ENCODE results near the gene ALDH16A1.

Gene ALDH16A1

DNA sequence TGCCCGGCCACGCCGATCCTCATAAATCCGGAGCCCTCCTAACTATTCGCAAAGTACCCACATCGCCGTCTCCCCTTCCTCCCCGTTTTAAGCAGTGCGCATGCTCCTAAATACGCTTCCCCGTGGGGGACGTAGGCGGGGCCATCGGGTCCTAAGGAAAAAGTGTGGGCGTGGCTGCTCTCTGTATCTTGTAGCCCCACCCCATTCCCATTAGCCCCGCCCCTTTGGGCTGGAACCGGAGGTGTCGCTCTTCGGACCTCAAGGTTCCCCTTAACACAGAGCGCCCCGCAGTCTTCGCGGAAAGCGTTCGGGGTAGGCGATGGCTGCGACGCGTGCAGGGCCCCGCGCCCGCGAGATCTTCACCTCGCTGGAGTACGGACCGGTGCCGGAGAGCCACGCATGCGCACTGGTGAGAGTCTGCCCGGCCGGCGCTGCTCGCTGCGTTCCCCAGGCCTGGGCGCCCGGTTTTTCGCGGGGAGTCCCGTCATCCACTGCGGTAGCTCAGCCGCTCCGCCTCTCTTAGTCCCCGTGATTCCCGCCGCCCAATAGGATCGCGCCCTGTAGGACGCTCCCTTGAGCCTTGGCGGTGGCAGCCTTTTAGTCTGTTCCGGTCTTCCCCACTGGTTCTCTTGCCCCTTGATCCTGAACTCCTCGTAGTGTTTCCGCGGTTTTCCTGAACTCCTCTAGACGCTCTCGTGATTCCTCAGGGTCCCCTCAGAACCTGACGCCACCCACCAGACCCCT lies at the start of gene ALDH16A1:
TSS of gene ALDH16A1 (plus strand) at position 213 of the 744 bp plus-strand sequence. CDS start at position 320, 107 bp downstream.
- DNase-seq (ENCODE audit: low read depth in 3 of 3), result peak; percentile 96 to 98 (median 98)

DNA sequence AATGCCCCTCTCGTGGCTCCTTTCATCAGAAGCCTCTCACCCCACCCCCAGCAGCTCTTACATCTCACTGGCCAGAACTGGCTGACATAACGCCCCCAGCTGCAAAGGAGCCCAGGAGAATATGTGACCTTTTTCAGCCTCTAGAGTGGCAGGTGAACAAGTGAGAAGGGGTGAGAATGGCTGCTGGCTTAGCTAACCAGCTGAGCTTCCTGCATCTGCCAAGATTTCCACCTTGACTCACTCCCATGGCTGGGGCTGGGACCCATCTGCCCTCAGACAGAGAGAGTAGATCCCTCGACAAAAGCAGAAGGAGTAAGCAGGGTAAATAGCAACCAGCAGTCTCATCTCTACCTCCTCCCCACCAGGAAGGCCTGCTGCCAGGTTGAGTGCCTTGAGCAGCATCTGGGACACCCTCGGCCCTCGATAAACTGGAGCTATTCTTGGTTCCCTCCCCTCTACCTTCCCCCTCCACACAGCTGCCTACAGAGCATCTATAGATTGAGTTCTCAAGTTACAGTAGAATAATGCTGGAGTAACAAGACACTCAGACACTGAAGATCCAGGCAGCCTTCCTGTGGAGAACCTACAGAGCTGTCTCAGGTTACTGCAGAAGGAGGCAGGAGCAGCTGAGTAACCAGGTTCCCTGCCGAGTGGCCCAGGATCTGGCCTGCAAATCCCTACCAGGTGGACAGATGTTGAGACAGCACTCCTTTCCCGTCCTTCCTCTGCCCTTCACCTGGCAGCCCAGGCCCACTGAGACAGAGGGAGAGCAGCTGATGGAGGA lies 49.4 kb upstream of the ALDH16A1 start:
- no peak for DNase-seq (ENCODE audit: low read depth in 3 of 3)

DNA sequence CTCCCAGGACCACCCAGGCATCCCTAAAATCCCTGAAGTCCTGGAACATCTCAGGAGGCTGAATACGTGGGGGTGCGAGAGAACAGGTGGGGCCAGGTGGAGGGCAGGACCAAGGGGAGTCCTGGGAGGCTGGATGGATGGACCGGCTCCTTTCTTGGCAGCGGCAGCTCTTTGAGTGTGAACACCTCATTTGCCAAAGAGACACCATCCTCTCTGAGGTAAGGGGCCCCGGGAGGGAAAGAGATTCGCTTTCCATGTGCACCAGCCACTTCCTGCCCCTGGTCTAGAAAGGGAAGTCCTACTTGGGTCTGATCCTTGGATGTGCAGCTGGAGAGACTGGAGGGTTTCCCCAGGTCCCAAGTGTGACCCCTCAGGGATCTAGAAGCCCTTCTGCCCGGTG lies 45.9 kb upstream of the ALDH16A1 start:
- DNase-seq (ENCODE audit: low read depth in 3 of 3), result no peak

DNA sequence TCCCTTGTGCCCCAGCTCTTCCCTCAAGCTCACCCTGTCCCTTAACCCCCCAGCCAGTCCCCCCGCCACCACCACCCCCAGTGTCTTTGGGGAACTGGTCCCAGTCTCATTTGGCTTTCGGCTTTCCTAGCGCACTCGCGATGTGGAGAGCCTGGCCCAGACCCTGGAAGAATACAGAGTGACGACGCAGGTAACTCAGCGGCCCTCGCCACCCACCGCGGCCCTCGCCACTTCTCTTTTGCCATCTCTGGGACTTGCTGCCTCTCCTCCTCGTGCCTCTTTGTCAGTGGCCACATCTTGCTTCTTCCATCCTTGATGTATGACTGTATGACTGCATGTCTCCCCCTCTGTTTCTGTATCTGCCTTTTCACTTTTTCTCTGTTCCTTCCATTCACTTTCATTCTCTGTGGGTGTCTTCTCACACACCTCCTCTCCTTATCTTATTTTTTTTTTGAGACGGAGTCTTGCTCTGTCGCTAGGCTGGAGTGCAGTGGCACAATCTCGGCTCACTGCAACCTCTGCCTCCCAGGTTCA lies 45.5 kb upstream of the ALDH16A1 start:
- DNase-seq (ENCODE audit: low read depth in 3 of 3), result no peak

DNA sequence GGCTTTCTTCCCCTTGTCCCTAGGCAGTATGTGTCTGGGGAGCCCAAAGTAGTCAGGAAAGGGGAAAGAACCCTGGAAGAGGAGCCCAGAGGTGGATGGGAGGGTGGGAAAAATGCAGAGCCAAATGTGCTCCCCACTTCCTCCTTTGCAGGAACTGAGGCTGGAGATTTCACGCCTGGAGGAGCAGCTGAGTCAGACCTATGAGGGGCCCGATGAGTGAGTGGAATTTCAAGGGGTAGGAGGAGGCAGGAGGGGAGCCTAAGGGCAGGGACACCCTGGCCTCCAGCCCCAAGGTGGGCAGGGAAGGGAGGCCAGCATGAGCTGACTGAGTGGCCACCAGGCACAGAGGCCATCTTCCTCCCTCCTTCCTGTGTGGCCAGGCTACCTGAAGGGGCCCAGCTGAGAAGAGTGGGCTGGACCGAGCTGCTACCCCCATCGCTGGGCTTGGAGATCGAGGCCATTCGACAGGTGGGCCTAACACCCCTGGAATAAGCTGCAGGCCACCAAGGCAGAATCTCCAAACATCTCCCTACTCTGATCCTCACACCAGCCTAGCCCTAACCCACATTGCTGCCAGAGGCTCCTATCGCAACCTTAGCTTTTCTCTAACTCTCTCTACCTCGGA lies 44.1 kb upstream of the ALDH16A1 start:
- no peak for DNase-seq (ENCODE audit: low read depth in 3 of 3)

DNA sequence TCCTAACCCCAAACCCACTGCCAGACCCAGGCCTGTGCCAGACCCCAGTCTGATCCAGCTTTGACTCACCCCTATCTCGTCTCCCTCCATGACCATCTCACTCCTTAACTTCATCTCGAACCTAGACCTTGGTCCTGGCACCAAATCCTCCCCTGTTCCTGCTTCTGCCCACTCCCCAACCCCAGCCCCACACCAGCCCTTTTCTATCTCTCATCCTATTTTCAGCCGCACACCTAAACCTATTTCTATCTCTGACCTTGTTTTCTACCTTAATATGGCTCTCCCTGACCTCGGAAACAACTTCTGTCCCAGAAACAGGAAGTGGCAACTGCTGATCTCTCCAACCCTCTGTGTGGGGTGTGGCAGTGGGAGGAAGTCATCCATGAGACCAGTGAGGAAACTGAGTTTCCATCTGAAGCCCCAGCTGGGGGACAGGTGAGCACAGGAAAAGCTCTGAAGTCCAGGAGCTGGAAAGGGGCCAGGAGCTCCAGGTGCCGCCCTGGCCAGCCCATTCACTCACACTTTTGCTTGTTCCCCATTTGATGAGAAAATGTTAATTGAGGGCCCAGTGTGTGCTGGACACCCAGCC lies 43.5 kb upstream of the ALDH16A1 start:
- no peak for DNase-seq (ENCODE audit: low read depth in 3 of 3)

DNA sequence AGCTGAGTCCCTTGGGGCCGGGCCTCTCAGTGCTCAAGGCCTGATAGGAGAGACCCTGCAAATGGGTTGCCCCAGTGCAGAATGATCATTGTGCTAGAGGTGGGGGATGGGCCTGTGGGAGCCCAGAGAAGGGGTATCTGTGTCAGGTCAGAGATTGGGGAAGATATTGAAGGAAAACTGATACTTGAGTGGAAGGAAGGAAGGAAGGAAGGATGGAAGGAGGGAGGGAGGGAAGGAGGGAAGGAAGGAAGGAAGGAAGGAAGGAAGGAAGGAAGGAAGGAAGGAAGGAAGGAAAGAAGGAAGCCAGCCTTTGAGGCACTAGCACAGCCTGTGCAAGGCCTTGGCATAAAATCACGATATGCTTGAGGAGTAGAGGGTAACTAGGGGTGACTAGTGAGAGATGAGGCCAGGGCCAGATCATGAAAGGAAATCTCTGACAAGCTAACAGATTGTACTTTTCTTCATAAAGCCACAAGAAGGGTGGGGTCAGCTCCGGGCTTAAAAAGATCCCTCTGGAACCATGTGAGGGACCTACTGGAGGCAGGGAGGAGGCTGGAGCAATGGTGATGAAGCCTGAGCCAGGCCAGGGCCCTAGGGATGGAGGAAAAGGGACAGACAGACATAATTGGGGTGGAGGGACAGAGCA lies 41.2 kb upstream of the ALDH16A1 start:
- DNase-seq (ENCODE audit: low read depth in 3 of 3), result no peak

DNA sequence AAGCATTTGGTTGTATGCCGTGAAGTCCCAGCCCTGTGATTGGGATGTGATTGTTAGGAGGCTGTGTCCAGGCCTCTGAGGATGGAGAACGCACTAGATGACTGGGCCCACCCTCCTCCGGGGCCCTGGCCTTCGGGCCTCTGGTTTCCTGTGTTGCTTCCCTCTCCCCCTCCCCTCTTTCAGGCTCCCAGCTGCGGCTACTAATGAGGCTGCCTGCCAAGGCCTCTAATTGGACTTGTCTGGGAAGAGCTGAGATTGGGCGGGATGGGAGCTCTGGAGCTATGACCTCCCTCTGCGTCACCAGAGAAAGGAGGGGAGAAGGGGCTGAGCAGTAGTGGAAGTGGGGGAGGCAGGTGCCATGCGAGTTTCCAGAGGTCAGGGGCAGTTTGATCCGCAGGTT lies 39.7 kb upstream of the ALDH16A1 start:
- DNase-seq (ENCODE audit: low read depth in 3 of 3), result no peak

DNA sequence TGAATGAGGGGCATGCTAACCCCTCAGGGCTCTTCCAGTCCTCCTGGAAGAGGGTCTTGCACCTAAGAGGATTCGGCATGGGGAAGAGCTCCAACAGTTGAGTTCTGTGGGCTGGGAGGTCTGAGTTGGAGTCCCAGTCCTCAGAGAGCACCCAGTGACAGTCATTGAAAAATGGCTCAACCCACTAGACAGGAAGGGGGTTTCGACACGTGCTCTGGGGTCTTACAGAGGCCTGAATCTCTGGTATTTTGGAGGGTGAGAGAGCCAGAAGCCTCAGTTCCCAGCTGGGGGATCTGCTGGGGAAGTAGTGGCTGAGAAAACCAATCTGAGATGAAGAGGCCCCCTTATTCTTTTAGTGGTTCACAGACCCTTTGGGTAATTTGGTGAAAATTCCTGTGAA lies 38.8 kb upstream of the ALDH16A1 start:
- DNase-seq (ENCODE audit: low read depth in 3 of 3), result no peak

DNA sequence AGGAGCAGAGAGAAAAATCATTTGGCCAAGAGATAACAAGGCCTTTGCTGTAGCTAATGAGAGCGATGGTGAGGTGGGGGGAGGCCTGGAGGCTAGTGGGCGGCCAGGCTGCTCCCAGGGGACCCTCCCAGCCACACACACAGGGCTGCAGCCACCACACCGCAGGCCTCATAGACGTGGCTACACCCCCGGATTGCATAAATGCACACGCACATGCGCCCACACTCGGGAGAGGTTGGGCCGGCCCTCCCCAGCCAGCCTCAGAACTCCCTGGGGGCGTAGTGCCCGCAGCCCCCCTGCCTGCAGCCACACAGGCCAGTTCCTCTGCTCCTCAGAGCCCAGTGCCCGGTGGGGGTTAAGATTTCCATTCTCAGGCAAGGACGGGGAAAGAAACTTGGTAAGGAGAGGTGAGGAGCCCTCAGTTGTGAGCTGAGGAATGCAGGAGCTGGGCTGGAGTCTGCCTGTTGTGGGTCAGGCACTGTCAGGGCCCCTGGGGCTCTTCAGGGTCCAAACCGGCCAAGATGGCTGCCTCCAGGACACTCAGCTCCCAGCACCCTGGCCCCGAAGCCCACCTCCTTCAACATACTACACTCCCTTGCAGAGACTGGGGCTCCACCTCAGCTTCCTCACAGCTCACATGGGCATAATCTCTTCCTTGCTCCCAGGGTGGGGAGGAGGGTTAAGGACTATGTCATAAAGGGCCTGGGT lies 37.8 kb upstream of the ALDH16A1 start:
- no peak for DNase-seq (ENCODE audit: low read depth in 3 of 3)

DNA sequence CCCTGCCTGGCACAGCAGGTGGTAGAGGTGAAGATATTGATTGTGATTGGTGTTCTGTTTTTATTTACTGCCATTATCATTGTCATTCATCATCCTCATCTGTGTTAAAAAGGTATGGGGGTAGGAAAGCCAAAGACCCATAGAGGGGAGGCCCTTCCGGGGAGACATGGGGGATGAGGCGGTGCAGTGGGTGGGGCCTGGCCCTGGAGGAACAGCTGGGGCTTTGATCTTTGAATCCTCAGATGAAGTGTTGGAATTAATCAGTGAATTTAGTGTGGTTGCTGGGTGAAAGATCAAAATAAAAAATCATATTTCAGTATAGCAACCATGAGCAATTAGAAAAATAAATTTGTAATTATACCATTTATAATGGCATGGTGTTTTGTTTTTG lies 37.2 kb upstream of the ALDH16A1 start:
- no peak for DNase-seq (ENCODE audit: low read depth in 3 of 3)

DNA sequence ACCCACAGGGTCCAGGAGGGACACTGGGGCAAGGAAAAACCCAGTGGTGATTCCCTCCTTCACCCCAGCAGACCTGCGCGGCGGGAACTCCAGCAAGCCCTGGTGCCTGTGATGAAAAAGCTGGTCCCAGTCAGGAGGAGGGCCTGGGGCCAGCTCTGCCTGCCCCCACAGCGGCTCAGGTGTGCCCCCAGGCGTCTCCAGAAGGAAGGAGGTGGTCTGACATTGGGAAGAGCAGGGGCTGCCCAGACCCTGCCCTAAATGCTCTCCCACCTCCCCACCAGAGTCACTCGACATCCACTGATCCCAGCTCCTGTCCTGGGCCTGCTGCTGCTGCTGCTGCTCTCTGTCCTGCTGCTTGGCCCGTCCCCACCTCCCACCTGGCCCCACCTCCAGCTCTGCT lies 35.9 kb upstream of the ALDH16A1 start:
- no peak for DNase-seq (ENCODE audit: low read depth in 3 of 3)

DNA sequence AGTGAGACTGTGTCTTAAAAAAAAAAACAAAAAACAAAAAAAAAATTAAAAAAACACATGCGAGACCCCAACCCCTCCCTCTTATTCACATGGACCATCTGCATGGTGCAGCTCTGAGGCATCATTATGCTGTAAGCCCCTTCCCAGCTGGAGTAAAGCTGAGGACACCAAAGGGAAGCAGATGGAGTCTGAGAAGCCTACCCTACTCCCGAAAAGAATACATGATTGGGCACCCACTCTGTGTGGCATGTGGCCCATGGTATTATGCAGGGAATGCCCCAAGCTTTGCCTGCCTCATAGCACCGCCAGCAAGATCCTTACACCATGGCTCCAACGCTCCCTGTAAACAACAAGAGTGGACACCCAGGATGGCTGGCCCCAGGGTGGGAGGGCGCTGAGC lies 34.5 kb upstream of the ALDH16A1 start:
- no peak for DNase-seq (ENCODE audit: low read depth in 3 of 3)

DNA sequence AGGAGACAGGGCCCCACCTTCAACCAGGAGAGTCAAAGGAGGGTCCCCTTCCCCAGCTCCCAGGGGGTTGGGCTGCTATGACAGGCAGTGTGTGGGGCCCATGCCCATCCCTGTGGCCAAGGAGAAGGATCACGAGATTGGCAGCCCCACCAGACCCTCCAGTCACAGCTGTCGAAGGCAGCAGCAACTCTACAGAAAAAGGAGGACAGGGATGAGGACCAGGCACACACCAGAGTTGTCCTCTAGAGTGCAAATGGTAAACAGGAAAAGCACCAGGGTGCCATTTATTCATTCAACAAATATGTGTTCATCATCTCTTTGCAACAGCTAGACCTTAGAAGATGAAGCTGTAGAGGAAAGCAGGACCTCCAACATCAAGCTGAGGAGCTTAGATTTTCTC lies 33.9 kb upstream of the ALDH16A1 start:
- no peak for DNase-seq (ENCODE audit: low read depth in 3 of 3)

DNA sequence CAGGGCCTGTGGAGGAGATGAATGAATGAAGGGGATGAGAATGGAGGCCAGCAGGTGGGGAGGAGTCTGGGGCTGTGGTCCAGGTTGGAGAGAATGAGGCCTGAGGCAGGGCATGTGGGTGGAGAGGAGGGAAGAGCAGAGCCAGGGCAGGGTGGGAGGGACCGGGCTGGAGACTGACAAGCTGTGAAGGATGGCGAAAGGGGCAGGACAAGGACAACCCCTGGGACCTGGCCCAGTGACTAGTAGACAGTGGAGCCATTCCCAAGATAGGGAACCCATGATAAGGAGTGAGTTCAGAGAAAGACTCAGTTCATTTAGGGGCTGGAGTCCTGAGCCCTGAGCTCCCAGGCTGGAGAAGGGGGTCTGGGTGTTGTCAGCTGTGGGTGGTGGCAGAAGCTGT lies 32.8 kb upstream of the ALDH16A1 start:
- DNase-seq (ENCODE audit: low read depth in 3 of 3), result no peak

DNA sequence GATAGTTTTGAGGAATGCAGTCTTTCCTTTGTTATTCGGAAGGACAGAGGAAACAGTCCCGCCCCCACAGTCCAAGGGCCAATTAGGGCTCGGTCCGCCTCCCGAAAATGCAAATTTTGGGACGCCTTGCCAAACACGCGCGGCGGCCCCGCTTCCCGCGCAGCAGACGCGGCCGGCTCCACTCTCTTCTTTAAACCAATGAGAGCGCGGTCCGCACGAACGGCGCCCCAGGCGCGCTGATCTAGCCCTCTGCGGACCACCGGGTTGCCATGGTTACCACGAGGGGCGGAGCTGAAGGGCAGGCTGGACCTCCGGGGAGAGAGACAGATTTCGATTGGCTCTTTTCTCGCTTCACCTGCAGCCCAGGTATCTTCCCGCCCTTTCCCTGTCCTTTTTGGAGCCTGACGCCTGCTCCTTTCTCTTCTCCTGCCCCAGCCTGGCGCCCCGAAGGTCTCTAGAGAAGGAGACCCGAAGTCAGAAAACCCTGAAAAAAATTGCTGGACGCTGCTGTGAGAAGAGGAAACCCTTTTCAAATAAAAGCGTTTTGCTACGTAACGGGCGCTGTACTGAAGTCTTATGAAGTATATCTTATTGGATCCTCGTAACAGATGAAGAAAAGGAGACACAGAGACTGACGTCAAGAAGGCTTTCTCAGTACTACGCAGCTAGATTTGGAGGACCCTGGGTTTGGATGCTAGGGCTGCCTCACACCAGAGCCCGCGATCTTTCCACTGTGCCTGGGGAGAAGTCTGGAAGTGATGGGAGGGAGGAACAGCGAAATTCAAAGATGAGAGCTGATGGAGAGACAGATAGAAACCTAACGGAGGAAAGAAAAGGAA lies 31.8 kb upstream of the ALDH16A1 start:
- DNase-seq (ENCODE audit: low read depth in 3 of 3), result peak in 2 of 3 donors; percentile 34 to 46

DNA sequence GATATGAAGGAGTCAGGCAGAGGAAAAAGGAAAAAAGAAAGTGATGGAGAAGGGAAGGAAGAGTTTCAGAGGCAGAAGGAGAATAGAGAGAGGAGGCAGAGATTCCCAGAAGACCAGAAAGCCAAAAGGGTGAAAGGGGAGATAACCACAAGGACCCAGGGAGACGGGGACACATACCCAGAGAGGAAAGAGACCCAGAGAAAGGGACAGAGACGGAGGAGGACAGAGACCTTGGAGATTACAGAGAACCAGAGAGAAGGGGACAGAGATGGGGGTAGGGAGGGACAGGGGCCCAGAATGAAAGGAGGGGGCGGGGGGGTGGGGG lies 31.2 kb upstream of the ALDH16A1 start:
- no peak for DNase-seq (ENCODE audit: low read depth in 3 of 3)

DNA sequence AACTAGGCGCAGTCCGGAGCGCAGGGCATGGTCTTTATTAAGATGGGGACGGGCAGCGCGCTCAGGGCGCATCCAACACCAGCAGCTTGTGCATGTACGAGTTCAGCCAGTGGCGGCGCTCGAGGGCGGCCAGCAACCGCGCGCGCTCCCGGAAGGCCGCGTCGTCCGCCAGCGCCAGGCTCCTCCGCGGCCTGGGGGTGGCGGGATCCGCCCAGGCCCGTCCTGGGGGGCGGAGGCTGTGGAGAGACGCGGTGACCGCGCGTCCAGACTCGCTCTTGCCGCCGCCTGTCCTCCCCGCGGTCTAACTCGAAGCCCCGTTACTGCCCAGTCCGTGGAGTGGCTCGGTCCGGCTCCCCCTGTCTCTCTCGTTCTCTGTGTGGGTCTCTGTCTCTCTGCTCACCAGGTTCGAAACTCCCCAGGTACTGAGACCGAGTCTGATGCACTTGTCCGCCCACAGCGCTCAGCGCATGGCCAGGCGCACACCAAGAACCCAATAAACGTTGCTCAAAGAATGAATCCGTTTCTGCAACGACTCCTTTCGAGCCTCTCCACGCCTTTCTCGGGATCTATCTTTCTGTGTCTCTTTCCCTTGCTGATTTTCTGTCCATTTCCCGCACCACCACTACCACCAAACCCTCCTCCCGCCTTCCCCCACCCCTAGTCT lies 30.5 kb upstream of the ALDH16A1 start:
- DNase-seq (ENCODE audit: low read depth in 3 of 3), result peak in 1 of 3 donors; percentile 47

DNA sequence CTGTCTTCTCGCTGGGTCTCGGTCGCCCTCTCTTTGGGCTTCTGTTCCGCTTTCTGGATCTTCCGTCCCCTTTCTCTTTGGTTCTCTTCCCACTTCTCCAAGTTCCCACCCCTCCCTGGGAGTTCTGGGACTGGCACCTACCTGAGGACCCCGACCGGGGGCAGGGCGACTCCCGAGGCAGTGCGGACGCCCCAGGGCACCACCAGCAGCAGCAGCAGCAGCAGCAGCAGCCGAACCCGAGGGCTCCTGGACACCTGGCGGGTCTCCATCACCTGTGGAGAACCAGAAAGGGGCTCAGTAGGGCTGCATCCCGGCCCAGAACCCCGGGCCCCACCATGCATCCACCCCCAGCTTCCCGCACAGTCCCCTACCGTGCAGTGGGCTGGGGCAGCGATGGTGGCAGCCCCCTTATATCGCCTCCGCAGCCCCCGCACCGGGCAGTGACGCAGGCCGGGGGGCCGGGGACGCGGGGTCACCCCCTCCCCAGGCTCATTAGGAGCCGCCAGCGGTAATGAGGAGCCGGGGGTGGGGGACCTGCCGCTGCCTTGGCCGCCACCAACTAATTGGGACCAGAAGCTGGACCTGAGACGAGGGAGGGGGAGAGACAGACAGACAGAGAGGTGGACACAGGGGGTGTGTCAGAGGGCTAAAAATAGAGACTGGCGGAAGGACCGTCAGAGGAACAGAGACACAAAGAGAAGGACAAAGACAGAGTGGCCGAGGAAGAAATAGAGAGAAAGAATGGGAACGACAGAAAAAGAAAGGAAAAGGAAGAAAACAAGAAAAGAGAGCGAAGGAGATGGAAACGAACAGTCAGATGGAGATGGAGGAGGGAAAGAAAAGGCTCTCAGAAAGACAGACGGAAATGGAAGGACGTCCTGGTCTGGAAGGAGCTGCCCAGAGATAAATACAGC lies 29.7 kb upstream of the ALDH16A1 start, which contains the start of gene PTH2:
TSS of gene PTH2 (minus strand) at position 371 of the 914 bp plus-strand sequence. CDS start at position 269, 102 bp downstream.
- no peak for DNase-seq (ENCODE audit: low read depth in 3 of 3)

All from stimulated activated CD4-positive, alpha-beta T cell treated with anti-CD3 and anti-CD28 coated beads, TNF-alpha, amount 100 ng/mL, for 48 hours (primary cell).